Panc1 (cell line): ENCODE measurements around the gene CLCF1. TPM values are rescaled to one million over a fixed set of nuclear protein-coding genes. Genes with fewer than 3 reads are reported as not detected.

Experiments
- ATAC-seq: fragments of 200-7000 bp; cut with Tn5 transposase; 2 replicates; pipeline ENCODE4 v1.9.1; 2020; ENCODE audit warnings: mild to moderate bottlenecking, moderate library complexity
- BruUV-seq: library from RNA; stranded (reverse); fragments of 400-500 nt; replicated peaks from 2 replicates; lab custom pipeline; 2021; lab: Mats Ljungman, UMichigan
- CTCF ChIA-PET: fragments of 300-600 bp; sonication (Branson Sonifier 250); formaldehyde crosslinking; loops from one replicate; lab custom pipeline; 2022; ENCODE audit warnings: antibody characterized with exemption; lab: Charles Lee
- POLR2A ChIA-PET: fragments of 300-600 bp; sonication (Branson Sonifier 250); formaldehyde crosslinking; loops from one replicate; lab custom pipeline; 2022; ENCODE audit warnings: antibody characterized with exemption; lab: Charles Lee
- DNase-seq: peaks from one replicate; pipeline ENCODE4 v3.0.0-alpha.2; 2010; ENCODE audit warnings: low read depth, low spot score
- H3K27ac ChIP-seq: 2 replicates; pipeline ENCODE4 v1.5.1; 2011; ENCODE audit warnings: mild to moderate bottlenecking, low read length, inconsistent platforms
- H3K27me3 ChIP-seq: fragments of 200-500 bp; sonication (Bioruptor generic); 2 replicates; pipeline ENCODE4 v1.6.0; 2014; ENCODE audit warnings: low read length, inconsistent platforms; ENCODE audit not compliant: control insufficient read depth, insufficient read depth
- H3K36me3 ChIP-seq: fragments of 200-500 bp; sonication (Bioruptor generic); 2 replicates; pipeline ENCODE4 v1.5.1; 2014; ENCODE audit warnings: inconsistent platforms, mild to moderate bottlenecking, low read length, moderate library complexity; ENCODE audit not compliant: control insufficient read depth, insufficient read depth
- H3K4me1 ChIP-seq: 2 replicates; pipeline ENCODE4 v1.5.1; 2011; ENCODE audit warnings: inconsistent platforms, mild to moderate bottlenecking, low read length, moderate library complexity; ENCODE audit not compliant: control insufficient read depth, insufficient read depth
- H3K4me3 ChIP-seq, 2 experiments: 2 replicates each; pipeline ENCODE4 v1.5.1; 2011 to 2012; ENCODE audit warnings: low read depth in 2 of 2, low read length in 2 of 2, mild to moderate bottlenecking in 2 of 2, inconsistent platforms in 1 of 2, moderate library complexity in 1 of 2
- H3K9me3 ChIP-seq: fragments of 200-500 bp; sonication (Bioruptor generic); 2 replicates; pipeline ENCODE4 v1.5.1; 2014; ENCODE audit warnings: low read depth, mild to moderate bottlenecking, inconsistent platforms, low read length, moderate library complexity; ENCODE audit not compliant: control insufficient read depth, insufficient read depth
- CTCF ChIP-seq: fragments of 450-650 bp; IDR thresholded peaks from 2 replicates; pipeline ENCODE4 v1.5.1; 2017; ENCODE audit warnings: mild to moderate bottlenecking
- POLR2AphosphoS5 ChIP-seq: IDR thresholded peaks from 2 replicates; pipeline ENCODE4 v1.6.1; 2012; ENCODE audit warnings: mild to moderate bottlenecking, low read depth, low read length, moderate library complexity
- SIN3A ChIP-seq: IDR thresholded peaks from 2 replicates; pipeline ENCODE4 v1.6.1; 2012; ENCODE audit warnings: low read depth, mild to moderate bottlenecking, low read length, moderate library complexity, borderline replicate concordance; ENCODE audit not compliant: insufficient read depth
- TCF7L2 ChIP-seq: IDR thresholded peaks from 2 replicates; pipeline ENCODE4 v1.6.1; 2011; ENCODE audit warnings: mild to moderate bottlenecking, low read depth, low read length, inconsistent platforms
- in situ Hi-C: cut with HindIII; loops from 2 replicates; pipeline ENCODE4 v1.10.0; 2016; ENCODE audit warnings: low sequenced_read_pairs, low pct_unique_long_range_greater_than_20kb
- intact Hi-C: fragments of 100-400 bp; cut with micrococcal nuclease; formaldehyde crosslinking; loops from one replicate; pipeline ENCODE4 v1.10.0; 2022; ENCODE audit not compliant: unreplicated experiment
- total RNA-seq: library from RNA; stranded (reverse); gene quantifications from one replicate; pipeline ENCODE4 v1.2.1, GENCODE V29; 2021; ENCODE audit not compliant: unreplicated experiment
- TF ChIP-seq, protein P1 (sequence below), 2 experiments: IDR thresholded peaks; 2 replicates each; pipeline ENCODE4 v1.6.1; 2011 to 2012; ENCODE audit warnings: low read depth in 2 of 2, control low read depth in 1 of 2, low read length in 1 of 2, mild to moderate bottlenecking in 1 of 2, moderate library complexity in 1 of 2; ENCODE audit not compliant: insufficient read depth in 1 of 2

The CLCF1 gene
- total RNA-seq, 1 experiment from 2014 or later, result 9.3 TPM

DNA sequence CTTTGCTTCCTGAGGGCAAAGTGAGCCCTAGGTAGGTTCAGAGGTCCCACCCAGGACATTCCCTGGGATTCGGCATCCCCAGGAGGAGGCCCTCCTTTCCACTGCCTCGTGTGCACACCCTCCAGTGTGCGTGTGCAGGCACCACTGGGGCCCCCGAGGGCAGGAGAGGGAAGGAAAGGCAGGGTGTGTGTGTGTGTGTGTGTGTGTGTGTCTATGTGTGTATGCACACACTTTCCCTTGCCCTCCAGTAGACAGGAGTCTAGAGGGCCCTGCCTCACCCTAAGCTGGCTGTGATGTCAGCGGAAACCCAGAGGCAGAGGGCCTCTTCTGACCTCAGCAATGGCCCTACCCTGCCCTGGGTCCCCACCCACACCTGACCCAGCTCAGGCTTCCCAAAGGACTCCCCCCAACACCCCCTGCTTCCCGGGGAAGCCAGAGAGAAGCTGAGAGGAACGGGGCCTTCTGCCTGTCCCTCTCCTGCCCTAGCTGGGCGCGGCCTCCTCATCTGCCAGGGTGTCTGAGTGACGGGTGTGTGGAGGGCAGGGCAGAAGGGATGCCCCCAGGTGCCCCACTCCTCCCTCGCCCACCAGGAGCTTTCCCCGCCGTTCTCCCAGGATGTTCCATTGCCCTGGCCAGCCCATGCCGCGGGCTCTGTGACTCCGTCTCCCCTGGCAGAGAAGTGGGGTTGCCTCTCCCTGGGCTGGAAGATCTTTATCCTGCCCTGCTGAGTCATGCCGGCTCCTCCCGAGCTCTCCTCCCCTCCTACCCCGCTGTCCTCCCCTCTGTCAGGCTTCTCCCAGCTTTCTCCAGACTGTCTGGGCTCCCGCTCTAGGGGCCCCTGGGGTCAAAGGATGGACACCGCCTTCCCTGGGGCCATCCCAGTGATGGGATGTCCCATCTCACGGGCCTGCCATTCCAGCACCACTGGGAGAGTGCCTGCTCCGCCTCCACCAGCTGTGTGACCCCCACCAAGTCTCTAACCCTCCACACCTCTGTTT lies 6.0 kb upstream of the CLCF1 start:
- peak overlapping the region; percentile 68 for H3K27ac ChIP-seq
- intact Hi-C loops, result loop anchor here (5.0 to 10.0 kb wide), 2 partner anchors 32 to 115 kb away; partner anchors contain the start of gene GRK2
- POLR2A ChIA-PET, result interaction anchor here (0.6 to 0.8 kb wide), 5 partner anchors 9 to 157 kb away, joined by 3 to 4 read pairs (median 3); partner anchors contain the start of gene POLD4
- DNase-seq (no peak), ATAC-seq (no peak)
- no peaks in the 10 kb centered on the region for H3K27me3 ChIP-seq
- no peaks in the 10 kb centered on the region for H3K36me3 ChIP-seq
- CTCF ChIA-PET, result interaction anchor here (1.7 to 7.7 kb wide), 3 partner anchors 8 to 118 kb away, joined by 5 to 207 read pairs (median 58); partner anchors contain the start of genes CLCF1 and POLD4
- no TSS peak for BruUV-seq
- no peak for TF ChIP-seq POLR2AphosphoS5
- no peak for TF ChIP-seq CTCF
- no peak for TF ChIP-seq TCF7L2
- TF ChIP-seq SIN3A, result no peak
- TF ChIP-seq, protein P1, sequence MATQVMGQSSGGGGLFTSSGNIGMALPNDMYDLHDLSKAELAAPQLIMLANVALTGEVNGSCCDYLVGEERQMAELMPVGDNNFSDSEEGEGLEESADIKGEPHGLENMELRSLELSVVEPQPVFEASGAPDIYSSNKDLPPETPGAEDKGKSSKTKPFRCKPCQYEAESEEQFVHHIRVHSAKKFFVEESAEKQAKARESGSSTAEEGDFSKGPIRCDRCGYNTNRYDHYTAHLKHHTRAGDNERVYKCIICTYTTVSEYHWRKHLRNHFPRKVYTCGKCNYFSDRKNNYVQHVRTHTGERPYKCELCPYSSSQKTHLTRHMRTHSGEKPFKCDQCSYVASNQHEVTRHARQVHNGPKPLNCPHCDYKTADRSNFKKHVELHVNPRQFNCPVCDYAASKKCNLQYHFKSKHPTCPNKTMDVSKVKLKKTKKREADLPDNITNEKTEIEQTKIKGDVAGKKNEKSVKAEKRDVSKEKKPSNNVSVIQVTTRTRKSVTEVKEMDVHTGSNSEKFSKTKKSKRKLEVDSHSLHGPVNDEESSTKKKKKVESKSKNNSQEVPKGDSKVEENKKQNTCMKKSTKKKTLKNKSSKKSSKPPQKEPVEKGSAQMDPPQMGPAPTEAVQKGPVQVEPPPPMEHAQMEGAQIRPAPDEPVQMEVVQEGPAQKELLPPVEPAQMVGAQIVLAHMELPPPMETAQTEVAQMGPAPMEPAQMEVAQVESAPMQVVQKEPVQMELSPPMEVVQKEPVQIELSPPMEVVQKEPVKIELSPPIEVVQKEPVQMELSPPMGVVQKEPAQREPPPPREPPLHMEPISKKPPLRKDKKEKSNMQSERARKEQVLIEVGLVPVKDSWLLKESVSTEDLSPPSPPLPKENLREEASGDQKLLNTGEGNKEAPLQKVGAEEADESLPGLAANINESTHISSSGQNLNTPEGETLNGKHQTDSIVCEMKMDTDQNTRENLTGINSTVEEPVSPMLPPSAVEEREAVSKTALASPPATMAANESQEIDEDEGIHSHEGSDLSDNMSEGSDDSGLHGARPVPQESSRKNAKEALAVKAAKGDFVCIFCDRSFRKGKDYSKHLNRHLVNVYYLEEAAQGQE (IDR thresholded peaks at IDR 0.05; ENCODE audit: insufficient read depth in 1 of 2, low read depth in 2 of 2, low read length in 1 of 2), result no peak
- peaks cover 71% of the 10 kb centered on the region for H3K4me1 ChIP-seq
- H3K4me3 ChIP-seq, result no peak overlapping the region
- in situ Hi-C loops, result no loop called here
- H3K9me3 ChIP-seq, result no peaks in the 10 kb centered on the region

DNA sequence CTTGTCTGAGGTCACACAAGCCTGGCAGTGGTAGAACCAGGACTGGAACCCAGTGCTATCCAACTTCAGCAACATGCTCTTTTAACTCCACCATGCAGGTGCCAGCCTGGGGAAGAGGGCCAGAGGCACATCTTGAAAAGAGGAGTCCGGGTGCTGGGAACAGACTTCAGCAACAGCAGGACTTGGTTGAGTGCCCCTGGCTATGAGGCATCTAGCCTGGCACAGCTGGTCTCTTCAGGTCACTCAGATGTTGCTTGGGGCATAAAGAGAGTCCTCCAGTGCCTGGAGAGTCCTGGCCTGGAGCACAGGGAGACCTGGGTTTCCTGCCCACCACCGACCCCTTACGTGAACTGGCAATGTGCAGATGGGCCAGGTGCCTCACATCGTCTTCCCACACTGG lies 5.1 kb upstream of the CLCF1 start:
- Histone ChIP-seq H3K9me3 (no peaks in the 10 kb centered on the region), H3K36me3 (no peaks in the 10 kb centered on the region; the same call in 1 of the 2 replicates), H3K4me3 (no peak overlapping the region), H3K27me3 (no peaks in the 10 kb centered on the region), H3K27ac (peak overlapping the region; percentile 68), H3K4me1 (peaks cover 75% of the 10 kb centered on the region)
- ATAC-seq (no peak), DNase-seq (no peak)
- BruUV-seq, result no TSS peak
- ChIA-PET CTCF (interaction anchor here (4.4 to 7.7 kb wide), 2 partner anchors 7 to 24 kb away, joined by 58 to 207 read pairs; partner anchors contain the start of genes CLCF1 and POLD4), POLR2A (interaction anchor here (0.6 kb wide), 1 partner anchor 138 kb away, joined by 3 read pairs; no protein-coding TSS in a partner anchor)
- intact Hi-C loops (no loop called here), in situ Hi-C loops (no loop called here)
- TF ChIP-seq SIN3A (no peak), TCF7L2 (no peak), POLR2AphosphoS5 (no peak), CTCF (no peak)
- TF ChIP-seq, protein P1 (IDR thresholded peaks at IDR 0.05; ENCODE audit: insufficient read depth in 1 of 2, low read depth in 2 of 2, low read length in 1 of 2), result no peak
